UCSD-AML1 (cell line): ENCODE results near the gene C11orf54.

Experiments used
- DNase-seq: peaks from one replicate; lab custom pipeline; 2025; ENCODE audit not compliant: unreplicated experiment; lab: John Stamatoyannopoulos, UW

Gene C11orf54

DNA sequence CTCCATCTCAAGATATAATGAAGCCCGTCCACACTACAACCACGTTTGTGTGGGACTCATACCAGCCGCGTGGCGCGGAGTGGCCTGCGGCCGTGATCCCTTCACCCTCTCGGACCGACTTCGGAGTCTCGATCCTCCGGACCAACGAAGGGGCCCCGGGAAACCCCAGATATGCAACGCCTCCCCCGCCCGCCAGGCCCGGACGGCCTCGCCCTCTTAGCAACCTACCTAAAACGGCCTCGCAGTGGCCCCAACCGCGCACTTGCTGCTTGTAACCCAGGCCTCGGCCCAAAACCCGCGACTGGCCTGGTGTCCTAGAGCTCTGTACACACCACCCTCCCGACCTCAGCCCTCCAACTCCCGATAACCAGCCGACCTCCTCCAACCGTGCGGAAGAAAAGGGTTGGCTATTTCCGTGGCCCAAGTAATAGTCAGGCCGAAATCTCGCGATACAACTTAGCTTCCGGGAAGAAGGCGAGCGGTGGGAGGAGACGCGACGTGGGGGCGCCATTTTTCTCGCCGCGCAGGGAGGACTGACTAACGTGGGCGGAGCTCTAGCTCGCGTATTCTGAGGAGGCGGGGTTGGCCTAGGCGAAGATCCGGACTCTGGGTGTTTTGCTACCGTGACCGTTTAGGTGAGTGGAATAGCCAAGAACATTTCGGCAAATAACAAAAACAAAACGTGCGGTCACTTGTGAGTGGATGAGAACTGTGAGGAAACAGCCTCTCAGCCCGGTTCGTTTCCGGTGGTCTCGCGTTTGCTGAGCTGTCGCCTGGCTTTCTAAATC lies at the start of gene C11orf54, which contains the start of gene TAF1D:
TSS of gene C11orf54 (plus strand) at position 579 of the 788 bp plus-strand sequence. CDS start 5,722 bp downstream, outside the sequence.
TSS of gene TAF1D (minus strand) at position 402 of the 788 bp plus-strand sequence. CDS start 2,191 bp downstream, outside the sequence.
- DNase-seq = peak; percentile 96

DNA sequence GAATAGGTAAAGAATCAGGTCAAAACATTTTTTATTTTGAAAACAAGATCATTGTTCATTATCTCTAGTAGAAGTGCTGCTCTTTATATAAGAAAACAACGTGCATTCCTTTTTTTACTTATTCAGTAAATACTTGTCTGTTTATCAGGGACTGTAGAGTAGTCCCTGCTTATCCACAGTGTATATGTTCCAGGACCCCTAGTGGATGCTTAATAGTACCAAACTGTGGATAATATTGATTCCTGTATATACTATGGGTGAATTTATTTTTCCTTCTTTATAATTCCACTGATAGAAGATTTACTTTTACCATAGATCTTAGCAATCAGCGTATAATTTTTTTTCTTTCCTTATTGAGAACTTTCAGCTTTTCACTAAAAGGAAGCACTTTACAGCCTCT lies 47.4 kb upstream of the C11orf54 start:
- no peak for DNase-seq

DNA sequence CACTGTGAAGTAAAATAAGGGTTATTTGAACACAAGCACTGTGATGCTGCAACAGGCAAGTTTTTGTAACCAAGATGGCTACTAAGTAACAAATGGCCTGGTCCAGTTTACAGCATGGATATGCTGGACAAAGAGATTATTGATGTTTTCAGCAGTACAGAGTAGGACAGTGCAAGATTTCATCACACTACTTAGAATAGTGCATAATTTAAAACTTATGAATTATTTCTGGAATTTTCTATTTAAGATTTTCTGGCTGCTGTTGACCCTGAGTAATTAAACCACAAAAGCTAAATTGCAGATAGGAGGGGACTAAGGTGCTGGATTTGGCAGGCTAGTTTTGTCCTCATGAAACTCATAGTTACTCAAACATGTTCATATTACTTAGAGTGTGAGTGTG lies 46.9 kb upstream of the C11orf54 start:
- DNase-seq = no peak

DNA sequence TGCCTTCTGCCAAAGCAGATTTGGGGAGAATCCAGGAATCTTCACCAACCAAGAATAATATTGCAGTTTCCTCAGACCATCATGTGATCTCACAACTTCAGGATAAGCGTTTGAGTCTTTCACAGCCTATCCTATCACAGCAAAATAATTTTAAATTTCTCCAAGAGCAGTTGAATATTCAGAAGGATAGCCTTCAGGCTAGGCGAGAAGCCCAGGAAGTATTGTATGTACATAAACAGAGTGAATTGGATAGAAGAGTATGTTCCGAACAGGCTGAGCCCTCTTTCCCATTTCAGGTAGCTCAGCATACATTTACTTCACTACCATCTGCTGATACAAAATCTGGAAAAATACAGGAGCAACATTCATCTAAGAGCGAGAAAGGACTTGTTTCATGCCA lies 43.9 kb upstream of the C11orf54 start:
- no peak for DNase-seq

DNA sequence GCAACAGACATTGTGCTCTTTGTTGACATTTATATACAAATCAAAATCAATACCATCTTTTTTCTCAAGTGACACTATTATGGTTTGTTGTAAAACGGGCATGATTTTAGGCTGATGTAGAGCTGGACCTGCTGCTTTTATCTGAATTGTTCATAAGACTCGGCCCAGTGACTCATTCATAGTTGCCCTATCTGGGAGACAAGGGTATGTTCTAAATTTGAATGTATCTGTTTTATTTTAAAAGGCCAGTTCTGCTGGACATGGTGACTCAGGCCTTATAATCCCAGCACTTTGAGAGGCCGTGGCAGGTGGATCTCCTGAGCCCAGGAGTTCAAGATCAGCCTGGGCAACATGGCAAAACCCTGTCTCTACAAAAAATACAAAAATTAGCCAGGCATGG lies 40.6 kb upstream of the C11orf54 start:
- no peak for DNase-seq

DNA sequence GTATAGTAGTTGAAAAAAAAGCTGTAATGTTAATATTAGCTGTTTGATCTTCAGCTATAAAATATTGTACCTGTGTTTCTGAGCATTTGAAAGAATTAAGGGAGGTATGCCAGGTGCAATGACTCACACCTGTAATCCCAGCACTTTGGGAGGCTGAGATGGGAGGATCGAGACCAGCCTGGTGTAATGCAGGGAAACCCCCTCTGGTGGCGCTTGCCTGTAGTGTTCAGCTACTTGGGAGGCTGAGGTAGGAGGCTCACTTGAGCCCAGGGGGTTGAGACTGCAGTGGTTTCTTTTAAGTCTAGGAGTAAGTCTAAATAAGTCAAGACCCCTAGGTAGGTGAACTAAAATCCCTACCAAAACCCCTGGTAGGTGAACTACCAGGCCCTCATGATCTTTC lies 37.2 kb upstream of the C11orf54 start:
- no peak for DNase-seq

DNA sequence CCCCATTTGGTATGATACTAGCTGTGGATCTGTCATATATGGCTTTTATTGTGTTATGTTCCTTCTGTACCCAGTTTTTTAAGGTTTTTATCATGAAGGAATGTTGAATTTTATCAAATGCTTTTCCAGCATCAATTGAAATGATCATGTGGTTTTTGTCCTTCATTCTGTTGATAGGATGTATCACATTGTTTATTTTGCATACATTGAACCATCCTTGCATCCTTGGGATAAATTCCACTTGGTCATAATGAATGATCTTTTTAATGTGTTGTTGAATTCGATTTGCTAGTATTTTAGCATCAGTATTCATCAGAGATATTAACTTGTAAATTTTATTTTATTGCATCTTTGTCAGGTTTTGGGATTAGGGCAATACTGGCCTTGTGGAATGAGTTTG lies 31.2 kb upstream of the C11orf54 start:
- DNase-seq = no peak

DNA sequence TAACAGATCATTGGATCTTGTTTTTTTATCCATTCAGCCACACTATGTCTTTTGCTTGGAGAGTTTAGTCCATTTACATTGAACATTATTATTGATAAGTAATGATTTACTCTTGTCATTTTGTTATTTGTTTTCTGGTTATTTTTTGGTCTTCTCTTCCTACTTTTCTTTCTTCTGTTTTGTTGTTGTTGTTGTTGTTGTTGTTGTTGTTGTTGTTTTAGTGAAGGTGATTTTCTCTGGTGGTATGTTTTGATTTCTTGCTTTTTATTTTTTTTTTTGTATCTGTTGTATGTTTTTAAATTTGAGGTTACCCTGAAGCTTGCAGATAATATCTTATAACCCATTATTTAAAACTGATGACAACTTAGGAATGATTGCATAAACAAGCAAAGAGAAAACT lies 28.8 kb upstream of the C11orf54 start:
- DNase-seq = no peak

DNA sequence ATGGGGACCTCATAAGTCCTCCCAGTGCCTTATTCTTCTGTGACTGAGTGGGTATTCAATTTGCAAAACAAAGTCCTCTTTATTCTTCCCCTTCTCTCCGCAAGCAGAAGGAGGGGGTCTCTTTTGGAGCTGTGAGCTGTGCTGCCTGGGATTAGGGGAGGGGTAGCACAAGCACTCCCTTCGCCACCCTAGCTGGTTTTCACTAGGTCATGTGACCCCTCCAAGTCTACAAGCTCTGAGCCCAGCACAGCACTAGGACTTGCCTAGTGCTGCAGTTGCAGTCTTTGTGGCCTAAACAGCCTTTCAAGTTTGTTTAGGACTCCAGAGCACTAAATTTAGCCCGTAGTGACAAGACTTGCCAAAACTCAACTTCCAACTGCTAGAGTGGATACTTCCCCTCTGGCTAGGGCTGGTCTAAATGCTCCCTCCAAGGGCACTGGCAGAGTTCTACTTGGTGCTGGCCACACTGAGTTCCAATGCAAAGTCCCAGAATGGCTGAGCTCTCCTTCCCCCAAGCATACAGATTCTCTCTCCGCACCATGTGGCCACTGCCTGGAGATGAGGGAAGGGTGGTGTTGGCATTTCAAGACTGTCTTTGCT lies 25.6 kb upstream of the C11orf54 start:
- no peak for DNase-seq

DNA sequence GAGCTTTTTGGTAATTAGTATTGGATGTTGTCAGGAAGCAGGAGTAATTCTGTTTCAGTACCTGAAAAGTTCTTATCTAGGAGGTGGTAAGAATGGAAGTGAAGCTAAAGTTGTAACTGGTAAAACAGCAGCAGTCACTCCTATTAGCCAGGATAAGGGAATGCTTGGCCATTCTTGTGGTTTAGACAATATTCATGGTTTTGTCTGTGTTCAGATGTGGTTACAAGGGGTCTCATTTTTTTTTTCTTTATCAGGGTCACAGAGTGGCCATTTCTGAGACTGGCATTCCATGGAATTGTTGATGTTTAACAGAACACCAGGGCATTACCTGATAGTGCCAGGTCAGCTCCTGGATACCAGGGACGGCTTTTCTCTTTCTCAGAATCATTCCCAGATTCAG lies 24.0 kb upstream of the C11orf54 start:
- no peak for DNase-seq

DNA sequence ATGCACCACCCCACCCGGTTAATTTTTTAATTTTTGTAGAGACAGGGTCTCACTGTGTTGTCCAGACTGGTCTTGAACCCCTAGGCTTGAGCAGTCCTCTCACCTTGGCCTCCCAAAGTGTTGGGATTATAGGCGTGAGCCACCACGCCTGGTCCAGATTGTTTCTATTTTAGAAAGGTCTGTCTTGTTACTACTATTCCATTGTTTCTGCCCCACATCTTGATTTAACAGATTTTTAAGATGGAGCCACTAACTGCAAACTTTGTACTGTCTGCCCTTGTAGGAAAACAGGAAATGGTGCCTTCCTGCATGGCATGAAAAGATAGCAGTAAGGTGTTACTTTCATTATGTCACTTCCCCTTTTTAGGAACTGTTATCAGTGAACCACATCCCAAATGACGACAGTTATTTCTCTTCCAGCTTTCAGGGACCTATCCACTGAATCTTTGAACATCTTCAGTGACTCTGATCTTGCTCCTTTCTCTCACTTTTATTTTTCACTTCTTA lies 23.4 kb upstream of the C11orf54 start:
- DNase-seq = no peak

DNA sequence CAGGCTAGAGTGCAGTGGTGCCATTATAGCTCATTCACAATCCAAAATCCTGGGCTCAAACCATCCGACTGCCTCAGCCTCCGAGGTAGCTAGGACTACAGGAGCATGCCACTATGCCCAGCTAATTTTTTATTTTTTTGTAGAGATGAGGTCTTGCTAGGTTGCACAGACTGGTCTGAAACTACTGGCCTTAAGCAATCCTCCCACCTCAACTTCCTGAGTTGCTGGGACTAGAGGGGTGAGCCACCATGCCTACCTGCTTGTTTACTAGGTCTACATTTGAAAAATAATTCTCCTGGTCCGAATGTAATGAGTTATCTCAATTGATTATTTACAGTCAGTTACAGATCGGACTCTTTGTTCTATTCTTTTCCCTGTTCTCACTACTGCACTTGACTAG lies 22.2 kb upstream of the C11orf54 start:
- DNase-seq = no peak

DNA sequence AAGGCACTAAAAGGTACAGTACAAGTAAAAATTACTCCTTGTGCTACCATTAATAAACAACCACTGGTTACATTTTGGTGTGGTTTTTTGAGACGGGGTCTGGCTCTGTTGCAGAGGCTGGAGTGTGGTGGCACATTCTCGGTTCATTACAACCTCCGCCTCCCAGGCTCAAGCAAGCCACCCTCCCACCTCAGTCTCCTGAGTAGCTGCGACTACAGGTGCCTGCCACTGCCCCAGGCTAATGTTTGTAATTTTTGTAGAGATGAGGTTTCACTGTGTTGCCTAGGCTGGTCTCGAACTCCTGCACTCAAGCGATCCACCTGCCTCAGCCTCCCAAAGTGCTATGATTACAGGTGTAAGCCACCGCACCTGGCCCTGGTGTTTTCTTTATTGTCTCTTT lies 20.9 kb upstream of the C11orf54 start:
- DNase-seq = no peak

DNA sequence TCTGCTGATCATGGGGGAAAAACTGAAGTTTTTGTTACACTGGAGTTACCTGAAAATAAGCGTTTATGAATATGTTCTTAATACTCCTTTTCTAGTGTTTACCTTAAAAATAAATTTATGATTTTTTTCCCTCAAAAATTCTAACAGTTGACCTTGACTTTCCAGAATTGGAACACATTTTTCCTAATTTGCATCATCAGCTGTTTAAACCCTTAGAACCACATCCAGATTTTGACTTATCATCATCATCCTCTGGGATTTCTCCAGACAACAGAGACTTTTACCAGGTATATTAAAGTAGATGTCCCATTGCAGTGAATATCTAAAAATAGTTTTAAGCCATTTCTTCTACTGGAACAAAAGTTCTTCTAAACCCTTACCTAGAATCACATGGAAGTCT lies 17.4 kb upstream of the C11orf54 start:
- no peak for DNase-seq

DNA sequence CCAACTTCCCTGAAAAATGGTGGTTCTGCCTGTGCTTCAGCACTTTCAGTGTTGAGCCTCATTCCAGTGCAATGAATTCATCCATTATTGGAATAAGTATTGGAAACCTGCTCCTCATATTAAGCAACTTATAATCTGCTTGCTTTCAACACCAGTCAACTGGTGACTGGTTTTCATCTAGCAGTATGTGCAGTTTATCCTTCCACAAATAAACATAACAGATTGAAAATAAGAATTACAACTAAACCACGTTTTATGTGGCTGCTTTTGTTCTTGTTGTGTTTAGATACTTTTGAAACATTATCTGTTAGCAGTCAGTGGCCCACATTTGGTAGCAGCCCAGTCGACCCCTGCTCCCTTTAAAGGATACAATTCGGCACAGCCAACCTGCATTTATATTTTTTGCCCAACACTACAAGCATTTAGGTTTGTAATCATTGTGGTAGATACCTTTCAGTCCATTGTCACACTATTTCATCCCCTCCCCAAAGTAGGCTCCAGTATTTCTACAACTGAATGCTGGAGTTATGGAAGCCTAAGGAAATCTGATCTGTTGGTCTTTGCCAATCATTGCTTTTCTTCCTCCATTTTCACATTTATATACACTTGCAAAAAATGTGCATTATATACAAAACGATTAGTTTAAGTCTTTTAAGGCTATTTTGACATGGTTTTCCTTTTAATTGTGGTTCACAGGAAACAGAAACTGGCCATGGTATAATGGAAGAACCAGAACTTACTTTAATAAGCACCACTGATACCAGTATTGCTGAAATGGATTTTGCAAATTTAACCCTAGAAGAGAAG lies 13.3 kb upstream of the C11orf54 start:
- DNase-seq = no peak

DNA sequence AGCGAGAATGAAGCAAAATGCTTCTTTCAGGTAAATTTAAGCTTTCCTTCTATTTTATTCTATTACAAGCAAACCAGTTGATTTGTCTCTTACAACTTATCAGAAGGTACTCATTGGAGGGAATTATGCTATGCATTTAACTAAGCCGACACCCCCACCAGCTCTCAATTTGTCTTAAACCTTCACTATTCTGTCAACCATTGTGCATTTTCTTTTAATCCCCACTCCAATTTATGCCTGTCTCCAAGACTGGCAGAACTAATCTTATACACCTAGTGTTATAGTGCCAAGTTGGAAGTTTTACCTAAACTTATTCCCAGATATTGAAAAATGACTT lies 12.7 kb upstream of the C11orf54 start:
- DNase-seq = no peak

DNA sequence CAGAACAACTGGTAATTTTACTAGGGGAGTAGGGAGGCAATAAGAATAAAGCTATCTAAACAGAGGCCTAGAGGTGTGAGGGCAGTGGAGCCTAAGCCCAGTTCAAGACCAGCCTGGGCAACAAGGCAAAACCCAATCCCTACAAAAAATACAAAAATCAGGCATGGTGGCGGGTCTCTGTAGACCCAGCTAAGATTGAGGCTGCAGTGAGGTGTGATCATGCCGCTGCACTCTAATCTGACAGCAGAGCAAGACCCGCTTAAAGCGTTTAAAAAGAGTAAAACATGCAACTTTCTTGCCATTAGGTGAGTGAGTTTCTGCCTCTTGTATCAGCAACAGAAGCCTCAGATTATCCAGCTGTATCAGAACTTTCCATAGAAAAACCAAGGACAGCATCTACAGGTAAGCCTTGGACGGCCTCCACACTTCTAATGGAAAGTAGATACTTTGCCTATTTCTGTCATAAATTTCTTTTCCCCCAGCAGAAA lies 12.3 kb upstream of the C11orf54 start:
- DNase-seq = no peak

DNA sequence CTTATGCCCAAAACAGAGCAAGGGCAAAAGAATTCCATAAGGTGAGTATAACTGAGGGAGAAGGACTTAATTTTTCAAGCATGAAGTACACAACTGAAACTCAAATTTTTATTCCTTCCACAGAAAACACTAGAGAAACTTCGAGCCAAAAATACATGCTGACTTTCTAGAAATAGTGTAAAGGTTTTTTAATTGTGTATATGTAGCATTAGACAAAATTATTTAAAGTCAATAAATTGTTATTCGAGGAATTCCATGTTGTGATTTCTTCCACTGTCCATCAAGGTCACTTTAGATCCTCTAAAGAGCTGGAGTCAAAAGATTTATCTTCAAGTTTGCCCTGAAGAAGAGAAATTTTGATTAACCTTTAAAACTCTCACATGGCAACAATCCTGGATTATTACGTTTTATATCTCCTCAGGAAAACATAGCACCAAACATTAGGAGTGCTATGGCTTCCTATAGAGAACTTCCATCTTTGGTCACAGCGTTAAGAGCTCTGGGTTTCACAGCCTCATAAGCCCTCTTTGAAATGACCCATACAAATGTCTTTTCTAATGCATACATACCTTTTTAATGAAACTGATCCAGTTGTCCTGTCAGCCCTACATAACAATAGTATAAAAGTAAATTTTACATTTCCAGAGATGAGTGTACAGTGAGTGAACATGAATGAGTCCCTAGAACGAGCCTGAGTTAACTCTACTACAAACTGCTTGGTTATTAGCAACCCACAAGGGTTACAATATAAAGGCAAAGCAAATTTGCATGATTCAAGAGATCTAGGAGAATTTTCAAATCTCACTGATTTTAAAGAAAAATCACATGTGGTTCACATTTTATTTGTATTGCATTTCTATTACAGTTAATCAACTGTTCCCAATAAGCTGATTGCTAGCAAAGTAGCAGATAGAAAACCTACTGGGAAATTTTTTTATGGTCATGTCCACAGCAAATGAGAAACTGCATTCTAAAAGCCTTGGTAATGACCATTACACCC lies 11.1 kb upstream of the C11orf54 start:
- no peak for DNase-seq

DNA sequence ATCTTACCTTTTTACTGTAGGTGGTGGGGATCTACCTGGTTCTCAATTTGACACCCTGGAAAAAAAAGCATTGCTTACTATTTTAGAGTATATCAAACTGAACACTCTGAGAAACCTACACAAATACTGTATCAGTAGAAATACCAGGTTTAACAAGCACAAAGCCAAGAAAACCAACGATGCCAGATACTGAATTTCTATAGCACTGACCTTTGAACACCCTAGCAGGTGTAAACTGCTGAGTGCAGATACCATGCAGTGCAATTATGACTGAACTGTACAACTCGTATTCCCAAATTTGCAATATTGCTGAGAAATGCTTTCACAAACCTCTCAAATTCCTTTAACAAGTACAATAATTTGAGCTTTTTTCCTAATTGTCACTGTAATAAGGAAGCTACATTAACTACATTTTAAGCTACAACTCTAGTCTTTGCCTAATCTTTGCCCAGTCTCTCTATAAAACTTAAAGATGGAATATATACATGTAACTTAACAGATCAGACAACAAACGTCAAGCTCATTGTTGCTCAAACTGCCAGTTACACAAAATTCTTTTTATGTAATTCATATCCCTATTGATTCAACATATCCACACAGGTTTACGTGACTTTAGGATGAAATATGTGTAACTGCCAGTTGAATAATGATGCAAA lies 9.1 kb upstream of the C11orf54 start:
- DNase-seq = no peak

DNA sequence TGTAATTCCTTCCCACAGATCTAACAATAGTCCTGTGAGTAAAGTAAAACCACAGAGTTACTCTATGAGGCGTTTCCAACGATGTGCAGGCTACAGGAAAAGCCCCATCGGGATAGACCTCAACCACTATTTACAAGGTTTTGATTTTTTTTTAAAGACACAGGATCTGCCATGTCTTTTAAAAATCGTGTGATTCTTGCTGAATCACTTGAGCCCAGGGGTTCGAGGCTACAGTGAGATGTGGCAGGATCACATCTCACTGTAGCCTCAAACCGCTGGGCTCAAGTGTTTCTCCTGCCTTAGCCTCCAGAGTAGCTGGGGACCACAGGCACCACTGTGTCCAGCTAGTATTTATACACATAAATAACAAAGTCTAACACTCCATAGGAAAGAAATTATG lies 8.0 kb upstream of the C11orf54 start:
- DNase-seq = no peak
